MM.1S (cell line): ENCODE results near the gene NXT1.

ENCODE experiments used
- DNase-seq: peaks from one replicate; pipeline ENCODE4 v3.0.0-alpha.2; 2015
- H2AFZ ChIP-seq: fragments of 300-600 bp; sonication (generic); 2 replicates; pipeline ENCODE4 v1.6.0; 2016; ENCODE audit warnings: antibody characterized with exemption, low read length
- H3F3A ChIP-seq: fragments of 300-600 bp; sonication (generic); 2 replicates; pipeline ENCODE4 v1.6.1; 2016; ENCODE audit warnings: mild to moderate bottlenecking, antibody characterized with exemption, low read length, moderate library complexity, mixed read lengths; ENCODE audit not compliant: insufficient read depth
- H3K27ac ChIP-seq: fragments of 300-600 bp; sonication (generic); 2 replicates; pipeline ENCODE4 v1.5.1; 2016; ENCODE audit warnings: mild to moderate bottlenecking, low read length
- H3K27me3 ChIP-seq: fragments of 300-600 bp; sonication (generic); replicated peaks from 2 replicates; pipeline ENCODE4 v1.6.0; 2016; ENCODE audit warnings: low read length; ENCODE audit not compliant: insufficient read depth
- H3K36me3 ChIP-seq: fragments of 300-600 bp; sonication (generic); replicated peaks from 2 replicates; pipeline ENCODE4 v1.6.1; 2016; ENCODE audit warnings: mild to moderate bottlenecking, low read length, mixed read lengths; ENCODE audit not compliant: insufficient read depth
- H3K4me1 ChIP-seq: fragments of 300-600 bp; sonication (generic); 2 replicates; pipeline ENCODE4 v1.6.1; 2016; ENCODE audit warnings: low read length, mixed read lengths
- H3K4me2 ChIP-seq: fragments of 300-600 bp; sonication (generic); 2 replicates; pipeline ENCODE4 v1.6.0; 2016; ENCODE audit warnings: low read depth, low read length
- H3K4me3 ChIP-seq: fragments of 300-600 bp; sonication (generic); 2 replicates; pipeline ENCODE4 v1.5.1; 2016; ENCODE audit warnings: low read length, mixed read lengths
- H3K79me2 ChIP-seq: fragments of 300-600 bp; sonication (generic); 2 replicates; pipeline ENCODE4 v1.6.1; 2016; ENCODE audit warnings: mixed run types, low read length, mixed read lengths
- H3K9ac ChIP-seq: fragments of 300-600 bp; sonication (generic); 2 replicates; pipeline ENCODE4 v1.6.1; 2016; ENCODE audit warnings: low read length, mixed read lengths
- H3K9me2 ChIP-seq: fragments of 300-600 bp; sonication (generic); replicated peaks from 2 replicates; pipeline ENCODE4 v1.6.1; 2016; ENCODE audit warnings: mild to moderate bottlenecking, low read length, mixed read lengths; ENCODE audit not compliant: insufficient read depth
- H3K9me3 ChIP-seq: fragments of 300-600 bp; sonication (generic); replicated peaks from 2 replicates; pipeline ENCODE4 v1.6.1; 2016; ENCODE audit warnings: mild to moderate bottlenecking, low read length, mixed read lengths; ENCODE audit not compliant: insufficient read depth
- H4K20me1 ChIP-seq: fragments of 300-600 bp; sonication (generic); 2 replicates; pipeline ENCODE4 v1.6.1; 2016; ENCODE audit warnings: mild to moderate bottlenecking, low read length, moderate library complexity, mixed read lengths; ENCODE audit not compliant: insufficient read depth
- CTCF ChIP-seq: fragments of 300-600 bp; sonication (generic); IDR thresholded peaks from 2 replicates; pipeline ENCODE4 v1.5.1; 2016; ENCODE audit warnings: antibody characterized with exemption, low read length, mixed read lengths
- EZH2 ChIP-seq: fragments of 300-600 bp; sonication (generic); optimal IDR thresholded peaks from 2 replicates; pipeline ENCODE3; 2017; ENCODE audit warnings: low read depth, mild to moderate bottlenecking, antibody characterized with exemption, low read length, mixed read lengths
- EZH2phosphoT487 ChIP-seq: fragments of 300-600 bp; sonication (generic); IDR thresholded peaks from 2 replicates; pipeline ENCODE4 v1.6.1; 2018; ENCODE audit warnings: antibody characterized with exemption, low read length

Gene NXT1

GRCh38 chr20:23403751-23404150 is 53.2 kb downstream of the NXT1 start:
- DNase-seq = no peak
- H3K36me3 ChIP-seq = 0 out of 2 replicates have a peak, but pooled peaks cover 4% of the 10 kb centered on the region
- H3K9ac ChIP-seq = no peak overlapping the region
- no peak overlapping the region for H3K4me3 ChIP-seq
- H4K20me1 ChIP-seq = peaks cover 3% of the 10 kb centered on the region; the same call in 1 of the 2 replicates
- no peak overlapping the region for H2AFZ ChIP-seq
- no peaks in the 10 kb centered on the region for H3K9me2 ChIP-seq
- no peaks in the 10 kb centered on the region for H3F3A ChIP-seq
- H3K79me2 ChIP-seq = peaks cover 63% of the 10 kb centered on the region
- H3K4me2 ChIP-seq = no peak overlapping the region
- no peaks in the 10 kb centered on the region for H3K27me3 ChIP-seq
- H3K9me3 ChIP-seq = no peaks in the 10 kb centered on the region
- TF ChIP-seq EZH2 = no peak
- no peak for TF ChIP-seq CTCF
- no peak for TF ChIP-seq EZH2phosphoT487
- H3K27ac ChIP-seq = no peak overlapping the region
- H3K4me1 ChIP-seq = no peaks in the 10 kb centered on the region

GRCh38 chr20:23404196-23404595 is 53.6 kb downstream of the NXT1 start:
- no peak for DNase-seq
- H3K4me2 ChIP-seq = no peak overlapping the region
- H3K36me3 ChIP-seq = 0 out of 2 replicates have a peak, but pooled peaks cover 4% of the 10 kb centered on the region
- no peaks in the 10 kb centered on the region for H3F3A ChIP-seq
- H3K9ac ChIP-seq = no peak overlapping the region
- no peaks in the 10 kb centered on the region for H3K9me2 ChIP-seq
- H3K9me3 ChIP-seq = no peaks in the 10 kb centered on the region
- no peaks in the 10 kb centered on the region for H3K27me3 ChIP-seq
- TF ChIP-seq EZH2 = no peak
- TF ChIP-seq EZH2phosphoT487 = no peak
- TF ChIP-seq CTCF = no peak
- H3K27ac ChIP-seq = no peak overlapping the region
- H2AFZ ChIP-seq = no peak overlapping the region
- H3K4me3 ChIP-seq = no peak overlapping the region
- peaks cover 3% of the 10 kb centered on the region; the same call in 1 of the 2 replicates for H4K20me1 ChIP-seq
- H3K4me1 ChIP-seq = no peaks in the 10 kb centered on the region
- peaks cover 67% of the 10 kb centered on the region for H3K79me2 ChIP-seq
